ENCODE results near the gene TRMT10A.

The TRMT10A gene

GRCh38 chr4:99563310-99564186 is at the start of gene TRMT10A:
TSS of gene TRMT10A (minus strand) at chr4:99564039. CDS start at chr4:99559338, 4,701 bp downstream.
- peak; percentile 96 for DNase-seq

- no peak for DNase-seq
Measured at GRCh38 chr4:99612704-99613103, 48.9 kb upstream of the TRMT10A start.

- DNase-seq: no peak
Measured at GRCh38 chr4:99612281-99612680, 48.4 kb upstream of the TRMT10A start.

- DNase-seq: no peak
Measured at GRCh38 chr4:99610605-99611175, 46.9 kb upstream of the TRMT10A start.

GRCh38 chr4:99608417-99608816 is 44.6 kb upstream of the TRMT10A start:
- no peak for DNase-seq

GRCh38 chr4:99606716-99607115 is 42.9 kb upstream of the TRMT10A start:
- DNase-seq: no peak

GRCh38 chr4:99594818-99595217 is 31.0 kb upstream of the TRMT10A start:
- no peak for DNase-seq

GRCh38 chr4:99593781-99594641 is 30.2 kb upstream of the TRMT10A start:
- no peak for DNase-seq

GRCh38 chr4:99591757-99592156 is 27.9 kb upstream of the TRMT10A start:
- DNase-seq: no peak

- DNase-seq: no peak
Measured at GRCh38 chr4:99587803-99588202, 24.0 kb upstream of the TRMT10A start.

- no peak for DNase-seq
Measured at GRCh38 chr4:99587309-99587708, 23.5 kb upstream of the TRMT10A start.

- DNase-seq: no peak
Measured at GRCh38 chr4:99586797-99587196, 23.0 kb upstream of the TRMT10A start.

- DNase-seq: peak; percentile 60
Measured at GRCh38 chr4:99586322-99586721, 22.5 kb upstream of the TRMT10A start.

- DNase-seq: no peak
Measured at GRCh38 chr4:99585516-99585915, 21.7 kb upstream of the TRMT10A start.

- no peak for DNase-seq
Measured at GRCh38 chr4:99578714-99579113, 14.9 kb upstream of the TRMT10A start.

GRCh38 chr4:99574530-99575324 is 10.9 kb upstream of the TRMT10A start, which contains the start of gene MTTP:
TSS of gene MTTP (plus strand) at chr4:99574824. CDS start at chr4:99574910, 86 bp downstream.
- no peak for DNase-seq

GRCh38 chr4:99573735-99574368 is 10.0 kb upstream of the TRMT10A start:
- no peak for DNase-seq

GRCh38 chr4:99572527-99573240 is 8.8 kb upstream of the TRMT10A start:
- DNase-seq: no peak

- DNase-seq: no peak
Measured at GRCh38 chr4:99571883-99572282, 8.0 kb upstream of the TRMT10A start.

- no peak for DNase-seq
Measured at GRCh38 chr4:99564921-99565320, 1.1 kb upstream of the TRMT10A start.

GRCh38 chr4:99552872-99553271 is 11.0 kb downstream of the TRMT10A start:
- no peak for DNase-seq

All from NCI-H1436 (cell line).